OCI-LY7 (cell line): ENCODE data around the gene MARCHF9. TPM values are rescaled to one million over a fixed set of nuclear protein-coding genes. Genes with fewer than 3 reads are reported as not detected.

Source experiments
- BruUV-seq: library from RNA; stranded (reverse); fragments of 400-500 nt; replicated peaks from 2 replicates; lab custom pipeline; 2021; lab: Mats Ljungman, UMichigan
- CTCF ChIA-PET: fragments of 300-600 bp; sonication (Branson Sonifier 250); formaldehyde crosslinking; loops from one replicate; lab custom pipeline; 2022; ENCODE audit warnings: antibody characterized with exemption; ENCODE audit not compliant: unreplicated experiment; lab: Charles Lee
- POLR2A ChIA-PET: fragments of 300-600 bp; sonication (Branson Sonifier 250); formaldehyde crosslinking; loops from one replicate; lab custom pipeline; 2022; ENCODE audit warnings: antibody characterized with exemption; lab: Charles Lee
- DNase-seq: peaks from one replicate; pipeline ENCODE4 v3.0.0-alpha.2; 2015; ENCODE audit warnings: low spot score
- H2AFZ ChIP-seq: fragments of 200-600 bp; sonication (generic), shearing (Covaris generic); 2 replicates; pipeline ENCODE4 v1.6.1; 2014; ENCODE audit warnings: mild to moderate bottlenecking, antibody characterized with exemption, low read length, moderate library complexity
- H3K27ac ChIP-seq: fragments of 200-600 bp; sonication (generic); 2 replicates; pipeline ENCODE4 v1.5.1; 2014; ENCODE audit warnings: mixed run types, low read depth, mild to moderate bottlenecking, moderate library complexity, low read length, inconsistent platforms; ENCODE audit not compliant: poor library complexity, severe bottlenecking
- H3K36me3 ChIP-seq: fragments of 200-600 bp; sonication (generic); 2 replicates; pipeline ENCODE4 v1.6.1; 2014; ENCODE audit warnings: mild to moderate bottlenecking, antibody characterized with exemption, low read length, moderate library complexity, mixed read lengths; ENCODE audit not compliant: insufficient read depth
- H3K4me1 ChIP-seq: fragments of 200-600 bp; sonication (generic); 2 replicates; pipeline ENCODE4 v1.5.1; 2014; ENCODE audit warnings: mild to moderate bottlenecking, low read length; ENCODE audit not compliant: insufficient read depth, poor library complexity, severe bottlenecking
- H3K4me2 ChIP-seq: fragments of 200-600 bp; sonication (generic); 2 replicates; pipeline ENCODE4 v1.6.1; 2014; ENCODE audit warnings: mild to moderate bottlenecking, low read length
- H3K4me3 ChIP-seq: fragments of 200-600 bp; sonication (generic); 2 replicates; pipeline ENCODE4 v1.5.1; 2014; ENCODE audit warnings: mild to moderate bottlenecking, low read depth, low read length; ENCODE audit not compliant: poor library complexity, severe bottlenecking
- H3K79me2 ChIP-seq: fragments of 200-600 bp; sonication (generic); 2 replicates; pipeline ENCODE4 v1.6.1; 2016; ENCODE audit warnings: low read depth, mild to moderate bottlenecking, low read length, moderate library complexity, mixed read lengths; ENCODE audit not compliant: insufficient read depth
- H3K9me2 ChIP-seq: fragments of 200-600 bp; sonication (generic); 2 replicates; pipeline ENCODE4 v1.6.1; 2016; ENCODE audit warnings: mild to moderate bottlenecking, low read length, mixed read lengths; ENCODE audit not compliant: insufficient read depth
- H3K9me3 ChIP-seq: fragments of 200-600 bp; sonication (generic); 2 replicates; pipeline ENCODE4 v1.6.1; 2014; ENCODE audit warnings: mild to moderate bottlenecking, mixed run types, low read length, mixed read lengths
- H4K20me1 ChIP-seq: fragments of 200-600 bp; sonication (generic); 2 replicates; pipeline ENCODE4 v1.6.1; 2014; ENCODE audit warnings: mild to moderate bottlenecking, antibody characterized with exemption, low read length, moderate library complexity, mixed read lengths; ENCODE audit not compliant: insufficient read depth
- CTCF ChIP-seq: fragments of 200-600 bp; sonication (generic); conservative IDR thresholded peaks from 2 replicates; pipeline ENCODE4 v1.5.1; 2014; ENCODE audit warnings: mild to moderate bottlenecking, antibody characterized with exemption, low read length, moderate library complexity, mixed read lengths
- EZH2phosphoT487 ChIP-seq: fragments of 200-600 bp; sonication (generic); IDR thresholded peaks from 2 replicates; pipeline ENCODE4 v1.6.1; 2018; ENCODE audit warnings: low read depth, borderline replicate concordance, mild to moderate bottlenecking, mixed run types, antibody characterized with exemption, low read length, moderate library complexity, mixed read lengths
- intact Hi-C: fragments of 100-400 bp; cut with micrococcal nuclease; formaldehyde crosslinking; loops from one replicate; pipeline ENCODE4 v1.10.0; 2022; ENCODE audit not compliant: unreplicated experiment
- microRNA-seq: library from miRNA; unstranded; fragments of <30 nt; microRNA quantifications from one replicate; pipeline ENCODE4 v1.2.0, GENCODE V29; 2022; ENCODE audit warnings: borderline replicate concordance
- small RNA-seq: library from RNA; depleted of rRNA; stranded (forward); fragments of <200 nt; gene quantifications from one replicate; pipeline ENCODE3, GENCODE V24; 2014
- total RNA-seq, 2 experiments: library from RNA; depleted of rRNA in 1 of 2; stranded (reverse); fragments of >200 nt in 1 of 2; shearing (Covaris generic) in 1 of 2; gene quantifications; 2 replicates each; pipeline ENCODE4 v1.2.3, GENCODE V29; 2014 to 2022

Gene MARCHF9
- total RNA-seq, 2 experiments from 2014 or later: 29.3 to 46.2 TPM

GRCh38 chr12:57809425-57809824 is 54.5 kb downstream of the MARCHF9 start:
- Histone ChIP-seq H3K4me1 (no peaks in the 10 kb centered on the region), H3K79me2 (no peaks in the 10 kb centered on the region), H4K20me1 (no peaks in the 10 kb centered on the region), H2AFZ (no peak overlapping the region), H3K4me3 (no peak overlapping the region), H3K4me2 (no peak overlapping the region), H3K36me3 (peaks cover 3% of the 10 kb centered on the region; the same call in 1 of the 2 replicates), H3K9me3 (no peaks in the 10 kb centered on the region), H3K9me2 (no peaks in the 10 kb centered on the region), H3K27ac (no peak overlapping the region)
- TF ChIP-seq CTCF: no peak
- TF ChIP-seq EZH2phosphoT487: no peak
- ChIA-PET CTCF (no interaction called here), POLR2A (interaction anchor here (1.2 kb wide), 1 partner anchor 89 kb away, joined by 4 read pairs; no protein-coding TSS in a partner anchor)
- BruUV-seq: no TSS peak
- intact Hi-C loops: no loop called here
- DNase-seq: no peak

Small RNA genes lying within 50 kb of the gene (microRNA-seq; reads per million reads assigned to microRNA genes)
- gene MIR6759: not detected

Small RNA genes lying within 50 kb of the gene (small RNA-seq; reads per million reads assigned to genes)
- gene RNU6-1083P: not detected

Other genes with a start within 250 kb of the MARCHF9 start
- gene DDIT3, start 234.6 kb upstream of the MARCHF9 start, total RNA-seq (2014; rRNA removed; shearing (Covaris generic)): 42.7 and 43.7 TPM in 2 replicates
- 32.3 and 34.5 TPM in 2 replicates for gene DDIT3, start 234.6 kb upstream of the MARCHF9 start, total RNA-seq (2022)
- 21.8 and 23.9 TPM in 2 replicates for gene MBD6, start 232.3 kb upstream of the MARCHF9 start, total RNA-seq (2014; rRNA removed; shearing (Covaris generic))
- 110 and 112 TPM in 2 replicates for gene MBD6, start 232.3 kb upstream of the MARCHF9 start, total RNA-seq (2022)
- 61.8 and 68.4 TPM in 2 replicates for gene DCTN2, start 207.9 kb upstream of the MARCHF9 start, total RNA-seq (2014; rRNA removed; shearing (Covaris generic))
- gene DCTN2, start 207.9 kb upstream of the MARCHF9 start, total RNA-seq (2022): 97.2 and 98.9 TPM in 2 replicates
- gene KIF5A, start 205.1 kb upstream of the MARCHF9 start, total RNA-seq (2014; rRNA removed; shearing (Covaris generic)): 0.09 and 0.10 TPM in 2 replicates
- gene KIF5A, start 205.1 kb upstream of the MARCHF9 start, total RNA-seq (2022): 1.2 and 1.6 TPM in 2 replicates
- 9.0 and 14.5 TPM in 2 replicates for gene PIP4K2C, start 163.9 kb upstream of the MARCHF9 start, total RNA-seq (2014; rRNA removed; shearing (Covaris generic))
- gene PIP4K2C, start 163.9 kb upstream of the MARCHF9 start, total RNA-seq (2022): 14.8 and 15.9 TPM in 2 replicates
- gene DTX3, start 150.3 kb upstream of the MARCHF9 start, total RNA-seq (2014; rRNA removed; shearing (Covaris generic)): not detected in 2 replicates
- gene DTX3, start 150.3 kb upstream of the MARCHF9 start, total RNA-seq (2022): 0.11 TPM in 1 of 2 replicates, not detected in the other
- gene ARHGEF25, start 143.7 kb upstream of the MARCHF9 start, total RNA-seq (2014; rRNA removed; shearing (Covaris generic)): not detected in 2 replicates
- not detected in 2 replicates for gene ARHGEF25, start 143.7 kb upstream of the MARCHF9 start, total RNA-seq (2022)
- gene B4GALNT1, start 121.9 kb upstream of the MARCHF9 start, total RNA-seq (2014; rRNA removed; shearing (Covaris generic)): 1.1 and 1.2 TPM in 2 replicates
- gene B4GALNT1, start 121.9 kb upstream of the MARCHF9 start, total RNA-seq (2022): 3.1 and 3.8 TPM in 2 replicates
- 82.6 and 104 TPM in 2 replicates for gene OS9, start 61.0 kb upstream of the MARCHF9 start, total RNA-seq (2014; rRNA removed; shearing (Covaris generic))
- 109 and 112 TPM in 2 replicates for gene OS9, start 61.0 kb upstream of the MARCHF9 start, total RNA-seq (2022)
- 10.7 and 14.8 TPM in 2 replicates for gene AGAP2, start 16.4 kb upstream of the MARCHF9 start, total RNA-seq (2014; rRNA removed; shearing (Covaris generic))
- 26.5 and 28.8 TPM in 2 replicates for gene AGAP2, start 16.4 kb upstream of the MARCHF9 start, total RNA-seq (2022)
- 0.80 and 2.4 TPM in 2 replicates for gene TSPAN31, start 10.1 kb upstream of the MARCHF9 start, total RNA-seq (2014; rRNA removed; shearing (Covaris generic))
- gene TSPAN31, start 10.1 kb upstream of the MARCHF9 start, total RNA-seq (2022): 6.3 and 6.4 TPM in 2 replicates
- 272 and 280 TPM in 2 replicates for gene CDK4, start 2.8 kb upstream of the MARCHF9 start, total RNA-seq (2014; rRNA removed; shearing (Covaris generic))
- 172 and 192 TPM in 2 replicates for gene CDK4, start 2.8 kb upstream of the MARCHF9 start, total RNA-seq (2022)
- 6.5 and 7.1 TPM in 2 replicates for gene CYP27B1, start 12.0 kb downstream of the MARCHF9 start, total RNA-seq (2014; rRNA removed; shearing (Covaris generic))
- 6.6 and 6.9 TPM in 2 replicates for gene CYP27B1, start 12.0 kb downstream of the MARCHF9 start, total RNA-seq (2022)
- gene METTL1, start 17.0 kb downstream of the MARCHF9 start, total RNA-seq (2014; rRNA removed; shearing (Covaris generic)): 12.5 and 22.2 TPM in 2 replicates
- 23.6 and 27.0 TPM in 2 replicates for gene METTL1, start 17.0 kb downstream of the MARCHF9 start, total RNA-seq (2022)
- gene EEF1AKMT3, start 17.5 kb downstream of the MARCHF9 start, total RNA-seq (2014; rRNA removed; shearing (Covaris generic)): 3.4 and 5.3 TPM in 2 replicates
- gene EEF1AKMT3, start 17.5 kb downstream of the MARCHF9 start, total RNA-seq (2022): 6.3 TPM in 2 replicates
- 35.2 and 49.8 TPM in 2 replicates for gene TSFM, start 27.7 kb downstream of the MARCHF9 start, total RNA-seq (2014; rRNA removed; shearing (Covaris generic))
- gene TSFM, start 27.7 kb downstream of the MARCHF9 start, total RNA-seq (2022): 38.5 and 49.8 TPM in 2 replicates
- 0.23 and 1.2 TPM in 2 replicates for gene AVIL, start 63.6 kb downstream of the MARCHF9 start, total RNA-seq (2014; rRNA removed; shearing (Covaris generic))
- gene AVIL, start 63.6 kb downstream of the MARCHF9 start, total RNA-seq (2022): 1.6 and 2.6 TPM in 2 replicates
- 38.8 and 44.2 TPM in 2 replicates for gene CTDSP2, start 91.6 kb downstream of the MARCHF9 start, total RNA-seq (2014; rRNA removed; shearing (Covaris generic))
- 118 and 145 TPM in 2 replicates for gene CTDSP2, start 91.6 kb downstream of the MARCHF9 start, total RNA-seq (2022)
- 42.9 and 51.3 TPM in 2 replicates for gene ATP23, start 186.5 kb downstream of the MARCHF9 start, total RNA-seq (2014; rRNA removed; shearing (Covaris generic))
- gene ATP23, start 186.5 kb downstream of the MARCHF9 start, total RNA-seq (2022): 27.5 and 31.7 TPM in 2 replicates